GM13977 (cell line): ENCODE measurements around the gene KCNQ1.

ENCODE experiments used
- DNase-seq: peaks from one replicate; pipeline ENCODE4 v3.0.0; 2012; ENCODE audit warnings: low spot score
- CTCF ChIP-seq: IDR thresholded peaks from 2 replicates; pipeline ENCODE4 v1.5.1; 2012; ENCODE audit warnings: mild to moderate bottlenecking, control low read depth; ENCODE audit not compliant: insufficient read depth; ENCODE audit errors: extremely low read depth, missing control alignments
- in situ Hi-C: fragments of 300-500 bp; cut with MboI; formaldehyde crosslinking; loops from one replicate; pipeline ENCODE4 v1.12.0; 2022; ENCODE audit warnings: low sequenced_read_pairs, low pct_unique_long_range_greater_than_20kb, mixed read lengths, inconsistent platforms; ENCODE audit not compliant: unreplicated experiment

The KCNQ1 gene

GRCh38 chr11:2820976-2821375 lies 376.2 kb downstream of the KCNQ1 start:
- no peak for DNase-seq
- in situ Hi-C loops: no loop called here
- no peak for TF ChIP-seq CTCF

- in situ Hi-C loops: no loop called here
- DNase-seq: no peak
- no peak for TF ChIP-seq CTCF
Measured at GRCh38 chr11:2821891-2822290, 377.1 kb downstream of the KCNQ1 start.

GRCh38 chr11:2824851-2825250 lies 380.0 kb downstream of the KCNQ1 start:
- no peak for DNase-seq
- in situ Hi-C loops: no loop called here
- no peak for TF ChIP-seq CTCF

- in situ Hi-C loops: no loop called here
- TF ChIP-seq CTCF: no peak
- no peak for DNase-seq
Measured at GRCh38 chr11:2825261-2825888, 380.6 kb downstream of the KCNQ1 start.

- DNase-seq: no peak
- TF ChIP-seq CTCF: no peak
- in situ Hi-C loops: no loop called here
Measured at GRCh38 chr11:2825889-2826678, 381.3 kb downstream of the KCNQ1 start.

GRCh38 chr11:2826679-2827056 lies 381.9 kb downstream of the KCNQ1 start:
- DNase-seq: no peak

More at GRCh38 chr11:2826679-2827056, 381.9 kb downstream of the KCNQ1 start:
- in situ Hi-C loops: no loop called here
- TF ChIP-seq CTCF: no peak
